ENCODE results near the gene TMED5. TPM values are rescaled to one million over a fixed set of nuclear protein-coding genes. Genes with fewer than 3 reads are reported as not detected.

TMED5 gene
- total RNA-seq, 5 donors from 2014 or later (not counting 1 experiment from before 2014, with no cell fraction given), result 40.9 to 47.6 (median 44.8) TPM

DNA sequence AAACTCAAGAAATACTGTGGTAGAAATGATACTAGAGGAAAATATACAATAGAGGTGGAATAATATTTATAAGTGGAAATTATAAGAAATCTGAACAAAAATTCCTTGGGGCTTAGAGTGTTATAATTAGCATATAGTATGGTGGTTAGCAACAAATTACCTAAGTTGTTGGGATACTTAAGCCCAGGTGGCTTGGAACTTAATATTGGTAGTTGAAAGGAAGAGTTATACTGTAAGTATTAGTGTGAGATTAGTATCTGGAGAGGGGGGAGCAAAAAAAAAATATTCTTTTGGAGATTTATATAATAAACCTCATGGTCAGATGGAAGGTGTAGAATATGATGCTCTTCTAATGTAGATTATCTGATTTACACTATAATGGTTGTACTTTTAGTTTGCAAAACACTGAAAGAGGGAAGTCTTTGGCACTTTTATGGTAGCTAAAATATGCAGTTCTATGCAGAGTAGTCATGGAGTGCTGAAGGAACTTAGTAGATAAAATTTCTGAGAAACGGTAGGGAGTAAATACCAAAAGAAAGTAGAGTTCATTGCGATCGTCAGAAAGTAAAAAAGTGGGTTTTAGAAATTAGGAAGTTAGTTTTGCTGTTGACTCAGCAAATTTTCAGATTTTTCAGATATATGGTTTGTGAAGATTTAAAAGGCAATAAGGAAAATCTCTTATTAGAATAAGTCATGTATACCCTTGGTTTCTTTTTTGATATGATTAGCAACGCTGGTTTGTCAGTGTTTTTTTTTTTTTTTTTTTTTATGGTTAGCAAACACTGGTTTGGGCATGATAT is 55.5 kb downstream of the TMED5 start:
- ChIA-PET CTCF (no interaction called here), POLR2A (no interaction called here)
- H3K27me3 ChIP-seq (replicated peaks in 1 of 2; ENCODE audit: control insufficient read depth in 2 of 2, extremely low read depth in 1 of 2, insufficient read depth in 2 of 2, low read length in 1 of 2), result no peaks in the 10 kb centered on the region
- WGBS (ENCODE audit: insufficient coverage), result 40% methylated on average over 1 of the region's 4 CpGs
- H3K36me3 Mint-ChIP-seq, result peaks cover 31% of the 10 kb centered on the region
- H3K4me1 Mint-ChIP-seq, result peaks cover 4 to 9% (median 5%) of the 10 kb centered on the region in 3 donors
- no peaks in the 10 kb centered on the region for H3K4me1 ChIP-seq (ENCODE audit: control insufficient read depth in 1 of 2, extremely low read depth in 1 of 2, insufficient read depth in 2 of 2, low read length in 2 of 2)
- no peak for ATAC-seq (replicated peaks in 1 of 4)
- no peak overlapping the region for H3K27ac Mint-ChIP-seq
- H3K4me3 Mint-ChIP-seq, result no peak overlapping the region
- H3K27ac ChIP-seq (ENCODE audit: low read length), result no peak overlapping the region
- peaks cover 0 to 25% of the 10 kb centered on the region in 2 donors for H3K36me3 ChIP-seq (ENCODE audit: control insufficient read depth in 2 of 2, extremely low read depth in 1 of 2, insufficient read depth in 1 of 2, low read length in 1 of 2)
- H3K9me3 ChIP-seq, result no peaks in the 10 kb centered on the region
- H3K27me3 Mint-ChIP-seq, result no peaks in the 10 kb centered on the region
- no peaks in the 10 kb centered on the region for H3K9me3 Mint-ChIP-seq
- DNase-seq, result no peak
- H3K4me3 ChIP-seq (ENCODE audit: control insufficient read depth in 1 of 2, extremely low read depth in 1 of 2, low read length in 1 of 2), result no peak overlapping the region

- H3K9me3 Mint-ChIP-seq, result no peaks in the 10 kb centered on the region
- H3K36me3 Mint-ChIP-seq, result peaks cover 34% of the 10 kb centered on the region
Measured at GRCh38 chr1:93123201-93123783, 56.9 kb downstream of the TMED5 start.

GRCh38 chr1:93120614-93121013 is 59.6 kb downstream of the TMED5 start:
- CTCF ChIA-PET, result no interaction called here
- no peaks in the 10 kb centered on the region for H3K4me1 ChIP-seq (ENCODE audit: control insufficient read depth in 1 of 2, extremely low read depth in 1 of 2, insufficient read depth in 2 of 2, low read length in 2 of 2)
- H3K36me3 ChIP-seq (ENCODE audit: control insufficient read depth in 2 of 2, extremely low read depth in 1 of 2, insufficient read depth in 1 of 2, low read length in 1 of 2), result peaks cover 0 to 34% of the 10 kb centered on the region in 2 donors
- Mint-ChIP-seq H3K4me1 (peaks cover 4 to 9% (median 5%) of the 10 kb centered on the region in 3 donors), H3K36me3 (peaks cover 46% of the 10 kb centered on the region), H3K27ac (no peak overlapping the region), H3K4me3 (no peak overlapping the region), H3K27me3 (no peaks in the 10 kb centered on the region), H3K9me3 (no peaks in the 10 kb centered on the region)
- ATAC-seq (replicated peaks in 1 of 4) (no peak), DNase-seq (no peak)
- H3K4me3 ChIP-seq (ENCODE audit: control insufficient read depth in 1 of 2, extremely low read depth in 1 of 2, low read length in 1 of 2), result no peak overlapping the region
- no peak overlapping the region for H3K27ac ChIP-seq (ENCODE audit: low read length)
- POLR2A ChIA-PET, result interaction anchor here in 1 of 2 donors (0.6 kb wide), 2 partner anchors 43 to 337 kb away, joined by 3 read pairs; no protein-coding TSS in a partner anchor
- H3K27me3 ChIP-seq (replicated peaks in 1 of 2; ENCODE audit: control insufficient read depth in 2 of 2, extremely low read depth in 1 of 2, insufficient read depth in 2 of 2, low read length in 1 of 2), result no peaks in the 10 kb centered on the region
- no peaks in the 10 kb centered on the region for H3K9me3 ChIP-seq

More at GRCh38 chr1:93123201-93123783, 56.9 kb downstream of the TMED5 start:
- Histone ChIP-seq H3K27me3 (replicated peaks in 1 of 2; ENCODE audit: control insufficient read depth in 2 of 2, extremely low read depth in 1 of 2, insufficient read depth in 2 of 2, low read length in 1 of 2) (no peaks in the 10 kb centered on the region), H3K4me1 (ENCODE audit: control insufficient read depth in 1 of 2, extremely low read depth in 1 of 2, insufficient read depth in 2 of 2, low read length in 2 of 2) (no peaks in the 10 kb centered on the region), H3K4me3 (ENCODE audit: control insufficient read depth in 1 of 2, extremely low read depth in 1 of 2, low read length in 1 of 2) (no peak overlapping the region), H3K9me3 (no peaks in the 10 kb centered on the region), H3K36me3 (ENCODE audit: control insufficient read depth in 2 of 2, extremely low read depth in 1 of 2, insufficient read depth in 1 of 2, low read length in 1 of 2) (peaks cover 0 to 24% of the 10 kb centered on the region in 2 donors), H3K27ac (ENCODE audit: low read length) (no peak overlapping the region)
- ChIA-PET CTCF (interaction anchor here (0.5 to 0.6 kb wide), 8 partner anchors 30 to 221 kb away, joined by 3 to 6 read pairs (median 4); no protein-coding TSS in a partner anchor), POLR2A (interaction anchor here (0.5 to 0.6 kb wide), 2 partner anchors 58 to 277 kb away, joined by 5 to 7 read pairs; no protein-coding TSS in a partner anchor)
- no peak for DNase-seq
- peaks cover 4 to 9% (median 5%) of the 10 kb centered on the region in 3 donors for H3K4me1 Mint-ChIP-seq
- no CpG with 5 or more reads among the region's 4 CpGs for WGBS (ENCODE audit: insufficient coverage)
- no peak overlapping the region for H3K4me3 Mint-ChIP-seq
- no peaks in the 10 kb centered on the region for H3K27me3 Mint-ChIP-seq
- no peak for ATAC-seq (replicated peaks in 1 of 4)
- H3K27ac Mint-ChIP-seq, result no peak overlapping the region

DNA sequence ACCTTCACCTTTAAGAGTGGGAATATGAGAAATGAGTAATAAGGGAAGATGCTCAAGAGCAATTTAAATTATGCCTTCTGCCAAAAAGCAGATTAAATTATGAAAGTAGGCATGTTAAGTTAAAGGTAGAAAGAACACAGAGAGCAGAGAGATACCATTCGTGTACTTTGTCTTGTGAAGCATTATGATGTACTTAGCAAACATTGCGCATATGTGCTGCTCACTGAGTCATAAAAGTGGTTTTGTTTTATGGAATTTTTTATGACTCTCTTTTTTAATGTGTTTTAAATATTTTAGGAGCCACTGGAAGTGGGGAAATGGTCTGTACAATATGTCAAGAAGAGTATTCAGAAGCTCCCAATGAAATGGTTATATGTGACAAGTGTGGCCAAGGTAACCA is 65.8 kb downstream of the TMED5 start:
- Mint-ChIP-seq H3K36me3 (peaks cover 50% of the 10 kb centered on the region), H3K27ac (no peak overlapping the region), H3K9me3 (no peaks in the 10 kb centered on the region), H3K4me3 (no peak overlapping the region), H3K4me1 (peaks cover 17 to 31% (median 21%) of the 10 kb centered on the region in 3 donors), H3K27me3 (no peaks in the 10 kb centered on the region)
- Histone ChIP-seq H3K4me3 (ENCODE audit: control insufficient read depth in 1 of 2, extremely low read depth in 1 of 2, low read length in 1 of 2) (no peak overlapping the region), H3K27me3 (replicated peaks in 1 of 2; ENCODE audit: control insufficient read depth in 2 of 2, extremely low read depth in 1 of 2, insufficient read depth in 2 of 2, low read length in 1 of 2) (no peaks in the 10 kb centered on the region), H3K4me1 (ENCODE audit: control insufficient read depth in 1 of 2, extremely low read depth in 1 of 2, insufficient read depth in 2 of 2, low read length in 2 of 2) (no peaks in the 10 kb centered on the region), H3K9me3 (no peaks in the 10 kb centered on the region), H3K27ac (ENCODE audit: low read length) (no peak overlapping the region), H3K36me3 (ENCODE audit: control insufficient read depth in 2 of 2, extremely low read depth in 1 of 2, insufficient read depth in 1 of 2, low read length in 1 of 2) (peaks cover 2 to 44% of the 10 kb centered on the region in 2 donors)
- CTCF ChIA-PET, result no interaction called here
- POLR2A ChIA-PET, result interaction anchor here in 1 of 2 donors (0.6 kb wide), 1 partner anchor 35 kb away, joined by 6 read pairs; no protein-coding TSS in a partner anchor
- ATAC-seq (replicated peaks in 1 of 4) (no peak), DNase-seq (no peak)
- WGBS (ENCODE audit: insufficient coverage), result 100% methylated on average over 1 of the region's 2 CpGs

DNA sequence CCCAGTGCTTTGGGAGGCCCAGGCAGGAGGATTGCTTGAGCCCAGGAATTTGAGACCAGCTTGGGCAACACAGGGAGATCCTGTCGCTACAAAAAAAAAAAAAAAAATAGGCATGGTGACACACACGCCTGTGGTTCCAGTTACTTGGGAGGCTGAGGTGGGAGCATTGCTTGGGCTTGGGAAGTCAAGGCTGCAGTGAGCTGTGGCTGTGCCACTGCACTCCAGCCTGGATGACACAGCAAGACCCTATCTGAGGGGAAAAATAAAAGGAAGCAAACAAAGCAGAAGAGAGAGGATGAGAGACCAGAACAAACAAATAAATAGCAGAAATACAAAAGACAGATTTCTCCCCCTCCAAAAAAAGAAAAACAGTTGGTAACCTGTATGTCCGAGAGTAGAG is 67.1 kb downstream of the TMED5 start:
- Mint-ChIP-seq H3K27me3 (no peaks in the 10 kb centered on the region), H3K27ac (no peak overlapping the region), H3K36me3 (peaks cover 50% of the 10 kb centered on the region), H3K4me3 (no peak overlapping the region), H3K4me1 (peaks cover 25 to 39% (median 29%) of the 10 kb centered on the region in 3 donors), H3K9me3 (peaks cover 0 to 7% (median 6%) of the 10 kb centered on the region in 3 donors)
- WGBS (ENCODE audit: insufficient coverage), result 100% methylated on average over 1 of the region's 3 CpGs
- DNase-seq (no peak), ATAC-seq (replicated peaks in 1 of 4) (no peak)
- H3K36me3 ChIP-seq (ENCODE audit: control insufficient read depth in 2 of 2, extremely low read depth in 1 of 2, insufficient read depth in 1 of 2, low read length in 1 of 2), result peaks cover 2 to 38% of the 10 kb centered on the region in 2 donors
- ChIA-PET CTCF (interaction anchor here in 1 of 2 donors (0.7 kb wide), 1 partner anchor 1389 kb away, joined by 4 read pairs; no protein-coding TSS in a partner anchor), POLR2A (interaction anchor here in 1 of 2 donors (0.7 kb wide), 1 partner anchor 132 kb away, joined by 3 read pairs; no protein-coding TSS in a partner anchor)
- no peaks in the 10 kb centered on the region for H3K4me1 ChIP-seq (ENCODE audit: control insufficient read depth in 1 of 2, extremely low read depth in 1 of 2, insufficient read depth in 2 of 2, low read length in 2 of 2)
- H3K27ac ChIP-seq (ENCODE audit: low read length), result no peak overlapping the region
- H3K27me3 ChIP-seq (replicated peaks in 1 of 2; ENCODE audit: control insufficient read depth in 2 of 2, extremely low read depth in 1 of 2, insufficient read depth in 2 of 2, low read length in 1 of 2), result no peaks in the 10 kb centered on the region
- H3K4me3 ChIP-seq (ENCODE audit: control insufficient read depth in 1 of 2, extremely low read depth in 1 of 2, low read length in 1 of 2), result no peak overlapping the region
- no peaks in the 10 kb centered on the region for H3K9me3 ChIP-seq

DNA sequence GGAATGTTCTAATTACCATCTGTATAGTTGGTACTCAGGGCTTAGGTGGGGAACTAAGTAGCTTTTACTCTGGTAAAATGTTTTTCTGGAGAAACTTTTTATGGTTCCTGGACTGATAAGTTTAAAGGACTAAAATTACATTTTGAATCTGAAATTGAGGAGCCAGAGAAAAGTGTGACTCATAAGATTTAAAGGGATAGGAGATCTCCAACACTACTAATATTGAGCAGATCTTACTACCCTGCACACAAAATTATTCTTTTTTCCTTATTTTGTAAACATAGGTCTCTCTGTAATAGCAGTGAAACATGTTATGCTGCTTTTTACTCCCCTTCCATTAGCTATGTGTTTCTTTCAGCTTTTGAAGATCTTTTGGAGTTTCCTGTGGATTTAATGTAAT is 68.7 kb downstream of the TMED5 start:
- Mint-ChIP-seq H3K27me3 (no peaks in the 10 kb centered on the region), H3K4me1 (peaks cover 25 to 39% (median 33%) of the 10 kb centered on the region in 3 donors), H3K27ac (peak overlapping the region; percentile 11 to 48), H3K36me3 (peaks cover 57% of the 10 kb centered on the region), H3K4me3 (no peak overlapping the region), H3K9me3 (peaks cover 0 to 18% (median 9%) of the 10 kb centered on the region in 3 donors)
- H3K9me3 ChIP-seq, result no peaks in the 10 kb centered on the region
- ATAC-seq (replicated peaks in 1 of 4) (no peak), DNase-seq (no peak)
- H3K4me3 ChIP-seq (ENCODE audit: control insufficient read depth in 1 of 2, extremely low read depth in 1 of 2, low read length in 1 of 2), result no peak overlapping the region
- CTCF ChIA-PET, result interaction anchor here in 1 of 2 donors (0.6 kb wide), 1 partner anchor 200 kb away, joined by 4 read pairs; no protein-coding TSS in a partner anchor
- no peaks in the 10 kb centered on the region for H3K27me3 ChIP-seq (replicated peaks in 1 of 2; ENCODE audit: control insufficient read depth in 2 of 2, extremely low read depth in 1 of 2, insufficient read depth in 2 of 2, low read length in 1 of 2)
- H3K4me1 ChIP-seq (ENCODE audit: control insufficient read depth in 1 of 2, extremely low read depth in 1 of 2, insufficient read depth in 2 of 2, low read length in 2 of 2), result no peaks in the 10 kb centered on the region
- POLR2A ChIA-PET, result interaction anchor here in 1 of 2 donors (0.5 kb wide), 1 partner anchor 10 kb away, joined by 3 read pairs; no protein-coding TSS in a partner anchor
- no peak overlapping the region for H3K27ac ChIP-seq (ENCODE audit: low read length)
- H3K36me3 ChIP-seq (ENCODE audit: control insufficient read depth in 2 of 2, extremely low read depth in 1 of 2, insufficient read depth in 1 of 2, low read length in 1 of 2), result peaks cover 2 to 32% of the 10 kb centered on the region in 2 donors

Data from T-cell (primary cell).